PC-3 (cell line): ENCODE results near the gene POLL. TPM values are rescaled to one million over a fixed set of nuclear protein-coding genes. Genes with fewer than 3 reads are reported as not detected.

Experiments
- ATAC-seq: fragments of 200-7000 bp; cut with Tn5 transposase; 2 replicates; pipeline ENCODE4 v1.9.1; 2020; ENCODE audit warnings: mild to moderate bottlenecking, moderate library complexity
- BruUV-seq: library from RNA; stranded (reverse); fragments of 400-500 nt; replicated peaks from 2 replicates; lab custom pipeline; 2021; lab: Mats Ljungman, UMichigan
- CTCF ChIA-PET: fragments of 300-600 bp; sonication (Branson Sonifier 250); formaldehyde crosslinking; loops from one replicate; lab custom pipeline; 2022; ENCODE audit warnings: antibody characterized with exemption; lab: Charles Lee
- POLR2A ChIA-PET: fragments of 300-600 bp; sonication (Branson Sonifier 250); formaldehyde crosslinking; loops from one replicate; lab custom pipeline; 2022; ENCODE audit warnings: antibody characterized with exemption; ENCODE audit not compliant: unreplicated experiment; lab: Charles Lee
- DNase-seq: peaks from one replicate; pipeline ENCODE4 v3.0.0-alpha.2; 2015
- H2AFZ ChIP-seq: fragments of 300-600 bp; sonication (generic); 2 replicates; pipeline ENCODE4 v1.6.0; 2016; ENCODE audit warnings: antibody characterized with exemption, low read length
- H3F3A ChIP-seq: fragments of 300-600 bp; sonication (generic); one replicate; pipeline ENCODE4 v1.6.0; 2017; ENCODE audit warnings: antibody characterized with exemption, low read length, control low read depth, mild to moderate bottlenecking; ENCODE audit not compliant: unreplicated experiment
- H3K27ac ChIP-seq: fragments of 300-600 bp; sonication (generic); 2 replicates; pipeline ENCODE4 v1.5.1; 2016; ENCODE audit warnings: mild to moderate bottlenecking, low read length
- H3K27me3 ChIP-seq: fragments of 300-600 bp; sonication (generic); 2 replicates; pipeline ENCODE4 v1.6.1; 2016; ENCODE audit warnings: low read length, mixed read lengths
- H3K36me3 ChIP-seq: fragments of 300-600 bp; sonication (generic); 2 replicates; pipeline ENCODE4 v1.6.1; 2016; ENCODE audit warnings: low read depth, mixed run types, low read length, mixed read lengths
- H3K4me1 ChIP-seq: fragments of 300-600 bp; sonication (generic); 2 replicates; pipeline ENCODE4 v1.5.1; 2016; ENCODE audit warnings: low read length; ENCODE audit not compliant: insufficient read depth
- H3K4me2 ChIP-seq: fragments of 300-600 bp; sonication (generic); 2 replicates; pipeline ENCODE4 v1.6.0; 2016; ENCODE audit warnings: low read length
- H3K4me3 ChIP-seq: fragments of 300-600 bp; sonication (generic); 2 replicates; pipeline ENCODE4 v1.5.1; 2016; ENCODE audit warnings: mild to moderate bottlenecking, low read length, mixed read lengths
- H3K79me2 ChIP-seq: fragments of 300-600 bp; sonication (generic); 2 replicates; pipeline ENCODE4 v1.6.1; 2017; ENCODE audit warnings: low read length, mixed read lengths
- H3K9ac ChIP-seq: fragments of 300-600 bp; sonication (generic); 2 replicates; pipeline ENCODE4 v1.6.0; 2016; ENCODE audit warnings: mild to moderate bottlenecking, low read length
- H3K9me2 ChIP-seq: fragments of 300-600 bp; sonication (generic); replicated peaks from 2 replicates; pipeline ENCODE4 v1.6.1; 2016; ENCODE audit warnings: mixed run types, low read length, mixed read lengths
- H3K9me3 ChIP-seq: fragments of 300-600 bp; sonication (generic); 2 replicates; pipeline ENCODE4 v1.6.1; 2016; ENCODE audit warnings: low read length, mixed read lengths
- H4K20me1 ChIP-seq: fragments of 300-600 bp; sonication (generic); 2 replicates; pipeline ENCODE4 v1.6.1; 2016; ENCODE audit warnings: low read length, mixed read lengths
- CTCF ChIP-seq: fragments of 300-600 bp; sonication (generic); conservative IDR thresholded peaks from 2 replicates; pipeline ENCODE4 v1.5.1; 2017; ENCODE audit warnings: antibody characterized with exemption, low read depth, mild to moderate bottlenecking, low read length
- EZH2 ChIP-seq: fragments of 300-600 bp; sonication (generic); IDR thresholded peaks from one replicate; pipeline ENCODE4 v1.6.1; 2017; ENCODE audit warnings: antibody characterized with exemption, mild to moderate bottlenecking, low read length; ENCODE audit not compliant: unreplicated experiment
- EZH2phosphoT487 ChIP-seq: fragments of 300-600 bp; sonication (generic); IDR thresholded peaks from 2 replicates; pipeline ENCODE4 v1.6.1; 2018; ENCODE audit warnings: mild to moderate bottlenecking, antibody characterized with exemption, low read length, borderline replicate concordance
- intact Hi-C: fragments of 100-400 bp; cut with micrococcal nuclease; formaldehyde crosslinking; loops from 2 replicates; pipeline ENCODE4 v1.9.0; 2023
- total RNA-seq: library from RNA; depleted of rRNA; stranded (reverse); fragments of >200 nt; gene quantifications from 2 replicates; pipeline ENCODE4 v1.2.3, GENCODE V29; 2014

POLL gene
- total RNA-seq, 1 experiment from 2014 or later: 10.9 TPM

DNA sequence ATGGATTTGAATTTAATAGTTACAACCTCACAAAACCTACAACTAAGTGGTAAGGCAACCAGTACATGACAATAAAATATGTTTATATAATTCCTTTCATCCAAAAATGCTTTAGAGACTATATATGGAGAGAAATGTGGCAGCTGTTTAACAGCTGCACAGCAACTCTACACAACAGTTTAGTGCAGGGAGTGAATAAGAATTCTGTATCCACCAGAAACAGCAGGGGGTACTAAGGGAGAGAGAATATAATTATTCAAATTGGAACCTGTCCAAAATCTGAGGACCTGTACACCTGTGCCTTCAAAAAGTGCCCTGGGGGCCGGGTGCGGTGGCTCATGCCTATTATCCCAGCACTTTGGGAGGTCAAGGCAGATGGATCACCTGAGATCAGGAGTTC is 49.6 kb downstream of the POLL start:
- no TSS peak for BruUV-seq
- no peaks in the 10 kb centered on the region for H4K20me1 ChIP-seq
- ChIA-PET CTCF (no interaction called here), POLR2A (no interaction called here)
- H3K4me1 ChIP-seq: no peaks in the 10 kb centered on the region
- no peaks in the 10 kb centered on the region for H3K9me3 ChIP-seq
- H3K79me2 ChIP-seq: no peaks in the 10 kb centered on the region
- DNase-seq (no peak), ATAC-seq (no peak)
- H2AFZ ChIP-seq: no peak overlapping the region
- no peak overlapping the region for H3K27ac ChIP-seq
- no peak overlapping the region for H3K9ac ChIP-seq
- no peak overlapping the region for H3K4me2 ChIP-seq
- intact Hi-C loops: no loop called here
- no peaks in the 10 kb centered on the region for H3K27me3 ChIP-seq
- H3F3A ChIP-seq: no peaks in the 10 kb centered on the region
- no peaks in the 10 kb centered on the region for H3K9me2 ChIP-seq
- TF ChIP-seq EZH2phosphoT487 (no peak), CTCF (no peak), EZH2 (no peak)
- H3K4me3 ChIP-seq: no peak overlapping the region
- no peaks in the 10 kb centered on the region for H3K36me3 ChIP-seq

- H3K9me3 ChIP-seq: no peaks in the 10 kb centered on the region
- H3K4me1 ChIP-seq: no peaks in the 10 kb centered on the region
- ChIA-PET POLR2A (no interaction called here), CTCF (no interaction called here)
- ATAC-seq (no peak), DNase-seq (peak; percentile 53)
- H4K20me1 ChIP-seq: no peaks in the 10 kb centered on the region
- no peaks in the 10 kb centered on the region for H3K9me2 ChIP-seq
- H3F3A ChIP-seq: no peaks in the 10 kb centered on the region
- H3K27me3 ChIP-seq: no peaks in the 10 kb centered on the region
- TF ChIP-seq EZH2 (no peak), CTCF (peak; percentile 69), EZH2phosphoT487 (no peak)
- H3K4me2 ChIP-seq: no peak overlapping the region
- no peak overlapping the region for H3K27ac ChIP-seq
- no peak overlapping the region for H2AFZ ChIP-seq
- intact Hi-C loops: loop anchor here (1.0 kb wide), 1 partner anchor 34 kb away; no protein-coding TSS in a partner anchor
- no peaks in the 10 kb centered on the region for H3K36me3 ChIP-seq
- BruUV-seq: no TSS peak
- H3K9ac ChIP-seq: no peak overlapping the region
- H3K79me2 ChIP-seq: no peaks in the 10 kb centered on the region
- no peak overlapping the region for H3K4me3 ChIP-seq
Observed at GRCh38 chr10:101536800-101537199, 51.3 kb downstream of the POLL start.

GRCh38 chr10:101535949-101536348 is 52.1 kb downstream of the POLL start:
- Histone ChIP-seq H3K4me1 (no peaks in the 10 kb centered on the region), H3K9ac (no peak overlapping the region), H3K4me3 (no peak overlapping the region), H3K79me2 (no peaks in the 10 kb centered on the region), H3K9me2 (no peaks in the 10 kb centered on the region), H4K20me1 (no peaks in the 10 kb centered on the region), H3F3A (no peaks in the 10 kb centered on the region), H3K9me3 (no peaks in the 10 kb centered on the region), H3K36me3 (no peaks in the 10 kb centered on the region), H2AFZ (no peak overlapping the region), H3K4me2 (no peak overlapping the region), H3K27ac (no peak overlapping the region), H3K27me3 (no peaks in the 10 kb centered on the region)
- intact Hi-C loops: no loop called here
- ChIA-PET CTCF (no interaction called here), POLR2A (no interaction called here)
- no peak for ATAC-seq
- TF ChIP-seq CTCF (no peak), EZH2phosphoT487 (no peak), EZH2 (no peak)
- no TSS peak for BruUV-seq
- no peak for DNase-seq
